H1 (cell line): ENCODE results near the gene TOMM40. TPM values are rescaled to one million over a fixed set of nuclear protein-coding genes. Genes with fewer than 3 reads are reported as not detected.

ENCODE experiments used
- CTCF ChIA-PET: fragments of 300-600 bp; sonication (Branson Sonifier 250); formaldehyde crosslinking; loops from one replicate; lab custom pipeline; 2021; ENCODE audit not compliant: partially characterized antibody; lab: Charles Lee
- POLR2A ChIA-PET: fragments of 300-600 bp; sonication (Branson Sonifier 250); formaldehyde crosslinking; loops from one replicate; lab custom pipeline; 2021; ENCODE audit warnings: inconsistent platforms; ENCODE audit not compliant: partially characterized antibody; lab: Charles Lee
- DNase-seq, 2 experiments: peaks; one replicate each; pipeline versions ENCODE4 v3.0.0 to v3.0.0-alpha.2; 2010 to 2022; ENCODE audit warnings: low spot score in 2 of 2, low read depth in 1 of 2, mixed read lengths in 1 of 2
- FAIRE-seq: peaks from 2 replicates; lab custom pipeline; 2011; peaks lifted over from hg19 to GRCh38; lab: Jason Lieb, UNC
- H2AFZ ChIP-seq: 2 replicates; pipeline ENCODE4 v1.8.1; 2012; ENCODE audit warnings: low read length, inconsistent platforms
- H2AK5ac ChIP-seq: 2 replicates; pipeline ENCODE4 v1.6.1; 2013; ENCODE audit warnings: low read depth, low read length
- H2BK120ac ChIP-seq: replicated peaks from 2 replicates; pipeline ENCODE3; 2013; ENCODE audit warnings: low read depth, low read length, inconsistent platforms
- H2BK12ac ChIP-seq: 2 replicates; pipeline ENCODE4 v1.6.1; 2013; ENCODE audit warnings: low read depth, low read length
- H2BK15ac ChIP-seq: 2 replicates; pipeline ENCODE4 v1.6.1; 2013; ENCODE audit warnings: low read length
- H2BK20ac ChIP-seq: 2 replicates; pipeline ENCODE4 v1.6.1; 2013; ENCODE audit warnings: low read length
- H2BK5ac ChIP-seq: 2 replicates; pipeline ENCODE4 v1.6.1; 2013; ENCODE audit warnings: low read depth, low read length
- H3K14ac ChIP-seq: 2 replicates; pipeline ENCODE4 v1.6.1; 2013; ENCODE audit warnings: inconsistent platforms; ENCODE audit not compliant: insufficient read length
- H3K18ac ChIP-seq: 2 replicates; pipeline ENCODE4 v1.6.1; 2013; ENCODE audit warnings: low read length; ENCODE audit errors: extremely low read depth
- H3K23ac ChIP-seq: 2 replicates; pipeline ENCODE4 v1.6.1; 2013; ENCODE audit warnings: inconsistent platforms; ENCODE audit not compliant: insufficient read length
- H3K23me2 ChIP-seq: 2 replicates; pipeline ENCODE4 v1.6.1; 2013; ENCODE audit warnings: low read depth, low read length
- H3K27ac ChIP-seq: 2 replicates; pipeline ENCODE4 v1.6.1; 2011; ENCODE audit warnings: low read depth, low read length, inconsistent platforms
- H3K27me3 ChIP-seq, 4 experiments: replicated peaks in 1 of 4; 1 replicate in 1 of 4; 2 replicates in 3 of 4; pipeline versions ENCODE4 v1.6.1 to v1.8.1; 2011 to 2013; ENCODE audit warnings: low read length in 3 of 4, mild to moderate bottlenecking in 3 of 4, inconsistent platforms in 2 of 4, mixed read lengths in 2 of 4, moderate library complexity in 1 of 4; ENCODE audit not compliant: control insufficient read depth in 3 of 4, insufficient read depth in 3 of 4; ENCODE audit errors: extremely low read depth in 1 of 4
- H3K36me3 ChIP-seq, 4 experiments: 2 replicates each; pipeline versions ENCODE4 v1.6.1 to v1.8.1; 2011 to 2013; ENCODE audit warnings: mild to moderate bottlenecking in 4 of 4, low read length in 3 of 4, moderate library complexity in 2 of 4, control low read depth in 1 of 4, inconsistent platforms in 1 of 4; ENCODE audit not compliant: insufficient read depth in 4 of 4, control insufficient read depth in 2 of 4
- H3K4ac ChIP-seq: replicated peaks from 2 replicates; pipeline ENCODE3; 2013; ENCODE audit warnings: low read length, low read depth, mixed read lengths, inconsistent platforms; ENCODE audit not compliant: insufficient read length
- H3K4me1 ChIP-seq, 4 experiments: replicated peaks in 1 of 4; 1 replicate in 1 of 4; 2 replicates in 3 of 4; pipeline versions ENCODE4 v1.6.1 to v1.8.1; 2011 to 2013; ENCODE audit warnings: low read length in 3 of 4, inconsistent platforms in 2 of 4, mixed read lengths in 1 of 4; ENCODE audit not compliant: insufficient read depth in 4 of 4, control insufficient read depth in 3 of 4
- H3K4me2 ChIP-seq, 2 experiments: 2 replicates each; pipeline versions ENCODE4 v1.6.1 to v1.8.1; 2011 to 2013; ENCODE audit warnings: low read depth in 2 of 2, low read length in 2 of 2, control low read depth in 1 of 2, inconsistent platforms in 1 of 2, mild to moderate bottlenecking in 1 of 2; ENCODE audit not compliant: insufficient read depth in 1 of 2
- H3K4me3 ChIP-seq, 4 experiments: fragments of 200-600, 300-600 bp in 1 of 4; sonication (generic), shearing (Covaris generic), sonication (Bioruptor Twin) in 1 of 4; 2 replicates each; pipeline versions ENCODE4 v1.5.1 to v1.8.1; 2011 to 2016; ENCODE audit warnings: low read length in 4 of 4, low read depth in 3 of 4, control low read depth in 2 of 4, inconsistent platforms in 2 of 4, mild to moderate bottlenecking in 2 of 4, mixed read lengths in 1 of 4, moderate library complexity in 1 of 4; ENCODE audit not compliant: insufficient read depth in 2 of 4; ENCODE audit errors: extremely low read depth in 1 of 4
- H3K56ac ChIP-seq: replicated peaks from 2 replicates; pipeline ENCODE3; 2013; ENCODE audit warnings: low read depth, mild to moderate bottlenecking, mixed read lengths, low read length, inconsistent platforms; ENCODE audit not compliant: insufficient read length
- H3K79me1 ChIP-seq: 2 replicates; pipeline ENCODE4 v1.6.1; 2013; ENCODE audit warnings: low read depth, low read length, control low read depth
- H3K79me2 ChIP-seq, 2 experiments: 2 replicates each; pipeline versions ENCODE4 v1.6.1 to v1.8.1; 2012 to 2013; ENCODE audit warnings: low read length in 2 of 2, mild to moderate bottlenecking in 2 of 2, inconsistent platforms in 1 of 2; ENCODE audit not compliant: insufficient read depth in 2 of 2, control insufficient read depth in 1 of 2
- H3K9ac ChIP-seq, 4 experiments: replicated peaks in 1 of 4; 1 replicate in 1 of 4; 2 replicates in 3 of 4; pipeline versions ENCODE4 v1.6.1 to v1.8.1; 2011 to 2013; ENCODE audit warnings: low read depth in 3 of 4, low read length in 3 of 4, control low read depth in 2 of 4, mild to moderate bottlenecking in 2 of 4, moderate library complexity in 2 of 4, inconsistent platforms in 1 of 4; ENCODE audit errors: extremely low read depth in 1 of 4
- H3K9me3 ChIP-seq, 2 experiments: 2 replicates each; pipeline versions ENCODE4 v1.6.1 to v1.8.1; 2012 to 2013; ENCODE audit warnings: mild to moderate bottlenecking in 2 of 2, moderate library complexity in 2 of 2, control low read depth in 1 of 2, inconsistent platforms in 1 of 2, low read depth in 1 of 2, low read length in 1 of 2, mixed read lengths in 1 of 2; ENCODE audit not compliant: insufficient read depth in 2 of 2
- H4K20me1 ChIP-seq, 2 experiments: replicated peaks in 1 of 2; 2 replicates each; pipeline versions ENCODE3 to v1.8.1; 2011 to 2013; ENCODE audit warnings: inconsistent platforms in 2 of 2, low read length in 2 of 2, mild to moderate bottlenecking in 1 of 2; ENCODE audit not compliant: insufficient read depth in 2 of 2, control insufficient read depth in 1 of 2
- H4K5ac ChIP-seq: 2 replicates; pipeline ENCODE4 v1.6.1; 2013; ENCODE audit warnings: low read length, low read depth, mixed read lengths, inconsistent platforms; ENCODE audit not compliant: insufficient read length
- H4K8ac ChIP-seq: 2 replicates; pipeline ENCODE4 v1.8.0; 2013; ENCODE audit warnings: mild to moderate bottlenecking, moderate library complexity, low read length, inconsistent platforms; ENCODE audit not compliant: insufficient read depth; ENCODE audit errors: extremely low read depth
- H4K91ac ChIP-seq: replicated peaks from 2 replicates; pipeline ENCODE3; 2013; ENCODE audit warnings: low read length, mixed read lengths, inconsistent platforms; ENCODE audit not compliant: insufficient read length
- BRCA1 ChIP-seq: IDR thresholded peaks from 2 replicates; pipeline ENCODE4 v1.6.1; 2012; ENCODE audit warnings: low read depth, low read length, improper control_type of control experiment
- CEBPB ChIP-seq: IDR thresholded peaks from 2 replicates; pipeline ENCODE4 v1.6.1; 2012; ENCODE audit warnings: low read depth, low read length
- WGBS, 2 experiments: shearing (Covaris generic) in 1 of 2; methylation state at CpG; one replicate each; pipeline versions ENCODE4 v1.1.6 to v1.1.7; 2013 to 2015; ENCODE audit warnings: low lambda C conversion rate in 2 of 2, mixed read lengths in 2 of 2, inconsistent platforms in 1 of 2, low coverage in 1 of 2, missing lambda C conversion rate in 1 of 2; ENCODE audit not compliant: insufficient replicate concordance in 2 of 2, insufficient coverage in 1 of 2, insufficient read length in 1 of 2; ENCODE audit errors: extremely low coverage in 1 of 2, missing lambda C conversion rate in 1 of 2; 5-methylcytosine and 5-hydroxymethylcytosine counted together
- polyA plus RNA-seq, 7 experiments: library from polyadenylated mRNA; depleted of rRNA in 3 of 7; stranded (reverse) in 5 of 7; unstranded in 2 of 7; fragments of >200 nt in 5 of 7; fragments of 200-250 nt in 2 of 7; gene quantifications; 1 replicate in 5 of 7; 2 replicates in 1 of 7; 4 replicates in 1 of 7; pipeline versions ENCODE4 v1.2.1 to v1.2.3, GENCODE V29; 2011 to 2013; ENCODE audit warnings: missing spikeins in 2 of 7, mixed read lengths in 2 of 7
- total RNA-seq: library from RNA; stranded (reverse); fragmentation: NEBNext Ultra II Directional; extraction: Animal tissue kit (Norgen Biotek cat#: 25700); gene quantifications from 2 replicates; pipeline ENCODE4 v1.2.1, GENCODE V29; 2021

Gene TOMM40
- total and polyA plus RNA-seq, 2 of the 8 experiments (the other 6 are each of a cell fraction or from before 2014, with no cell fraction given), result 154 to 179 TPM

DNA sequence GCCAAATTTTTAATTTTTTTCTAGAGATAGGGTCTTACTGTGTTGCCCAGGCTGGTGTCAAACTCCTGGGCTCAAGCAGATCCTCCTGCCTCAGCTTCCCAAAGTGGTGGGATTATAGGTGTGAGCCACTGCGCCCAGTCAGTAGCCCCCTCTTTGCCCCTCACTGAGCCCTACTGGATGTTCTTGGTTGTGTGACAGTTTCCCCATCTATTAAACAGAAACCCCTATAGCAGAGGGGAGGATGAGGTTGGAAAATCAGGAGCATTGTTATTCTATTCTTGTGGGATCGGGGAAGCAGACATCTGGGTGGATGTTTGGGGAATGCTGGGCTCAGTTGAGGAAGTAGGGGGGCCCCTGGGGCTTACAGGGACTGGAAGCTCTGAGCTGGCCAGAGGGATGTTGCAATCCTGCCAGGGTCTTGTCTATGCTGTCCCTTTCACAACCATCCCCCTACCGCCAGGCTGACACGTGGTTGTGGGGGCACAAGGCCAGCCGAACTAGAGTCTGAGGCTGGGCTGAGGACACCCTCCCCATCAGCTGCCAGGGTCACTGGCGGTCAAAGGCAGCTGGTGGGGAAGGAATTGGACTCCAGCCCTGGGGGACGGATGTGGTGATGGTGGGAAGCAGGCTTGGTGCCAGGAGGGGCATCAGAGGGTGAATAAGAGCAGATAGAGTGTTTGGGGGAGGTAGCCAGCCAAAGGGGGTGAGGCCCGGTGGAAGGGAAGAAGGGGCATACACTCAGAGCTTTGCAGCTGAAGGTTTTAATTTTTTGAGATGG lies 34.2 kb downstream of the TOMM40 start:
- no peak overlapping the region for H4K91ac ChIP-seq
- no peak overlapping the region for H4K5ac ChIP-seq
- H3K4me3 ChIP-seq, result no peak overlapping the region
- H3K79me1 ChIP-seq, result no peaks in the 10 kb centered on the region
- no peak overlapping the region for H4K8ac ChIP-seq
- H3K27me3 ChIP-seq, result peaks cover 0 to 1% (median 0%) of the 10 kb centered on the region in 4 experiments; a peak in 1 of 7 replicates
- no peak overlapping the region for H3K56ac ChIP-seq
- FAIRE-seq (no peak), DNase-seq (no peak)
- TF ChIP-seq CEBPB (peak; percentile 51; the same call in 1 of the 2 replicates), BRCA1 (no peak)
- CTCF ChIA-PET, result interaction anchor here (0.6 to 1.7 kb wide), 6 partner anchors 16 to 208 kb away, joined by 3 to 6 read pairs (median 4); no protein-coding TSS in a partner anchor
- POLR2A ChIA-PET, result interaction anchor here (0.9 to 2.9 kb wide), 6 partner anchors 11 to 35 kb away, joined by 3 to 15 read pairs (median 6); partner anchors contain the start of genes APOC1 and APOE
- H3K79me2 ChIP-seq, result no peaks in the 10 kb centered on the region
- H2BK15ac ChIP-seq, result no peak overlapping the region
- H4K20me1 ChIP-seq, result no peaks in the 10 kb centered on the region
- no peak overlapping the region for H3K4ac ChIP-seq
- H3K4me2 ChIP-seq, result no peak overlapping the region
- peaks cover 0 to 5% (median 0%) of the 10 kb centered on the region in 4 experiments; a peak in 2 of 7 replicates for H3K4me1 ChIP-seq
- no peak overlapping the region for H3K9ac ChIP-seq
- H2BK120ac ChIP-seq, result no peak overlapping the region
- H3K18ac ChIP-seq, result no peak overlapping the region
- H3K14ac ChIP-seq, result no peak overlapping the region
- H2AFZ ChIP-seq, result no peak overlapping the region
- H3K27ac ChIP-seq, result no peak overlapping the region
- H3K23me2 ChIP-seq, result no peaks in the 10 kb centered on the region
- 0 out of 2 replicates have a peak overlapping the region, but pooled peaks have one; percentile 5 for H2BK20ac ChIP-seq
- no peak overlapping the region for H2BK12ac ChIP-seq
- no peak overlapping the region for H3K23ac ChIP-seq
- H3K36me3 ChIP-seq, result no peaks in the 10 kb centered on the region
- H2AK5ac ChIP-seq, result no peak overlapping the region
- H3K9me3 ChIP-seq, result peaks cover 0 to 4% of the 10 kb centered on the region in 2 experiments; a peak in 1 of 4 replicates
- WGBS, 2 experiments, result 82% methylated on average over 8 of the region's 8 CpGs; no CpG with 5 or more reads in 1 of the 2 experiments
- H2BK5ac ChIP-seq, result no peak overlapping the region
